GM21619 (cell line): ENCODE data around the gene PLPPR3.

Source experiments
- ATAC-seq: cut with Tn5 transposase; IDR thresholded peaks from one replicate; pipeline ENCODE4 v1.9.1; 2021; ENCODE audit not compliant: unreplicated experiment

PLPPR3 gene

GRCh38 chr19:810077-810855, 11.5 kb downstream of the PLPPR3 start:
- no peak for ATAC-seq

DNA sequence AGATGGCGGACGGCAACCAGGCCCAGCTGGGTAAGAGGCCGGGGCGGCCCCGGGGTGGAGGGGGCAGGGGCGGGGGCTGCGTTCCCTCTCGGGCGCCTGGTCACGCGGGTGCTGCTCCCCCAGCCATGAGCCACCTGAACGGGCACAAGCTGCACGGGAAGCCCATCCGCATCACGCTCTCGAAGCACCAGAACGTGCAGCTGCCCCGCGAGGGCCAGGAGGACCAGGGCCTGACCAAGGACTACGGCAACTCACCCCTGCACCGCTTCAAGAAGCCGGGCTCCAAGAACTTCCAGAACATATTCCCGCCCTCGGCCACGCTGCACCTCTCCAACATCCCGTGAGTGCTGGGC, 13.4 kb downstream of the PLPPR3 start:
- ATAC-seq, result no peak

DNA sequence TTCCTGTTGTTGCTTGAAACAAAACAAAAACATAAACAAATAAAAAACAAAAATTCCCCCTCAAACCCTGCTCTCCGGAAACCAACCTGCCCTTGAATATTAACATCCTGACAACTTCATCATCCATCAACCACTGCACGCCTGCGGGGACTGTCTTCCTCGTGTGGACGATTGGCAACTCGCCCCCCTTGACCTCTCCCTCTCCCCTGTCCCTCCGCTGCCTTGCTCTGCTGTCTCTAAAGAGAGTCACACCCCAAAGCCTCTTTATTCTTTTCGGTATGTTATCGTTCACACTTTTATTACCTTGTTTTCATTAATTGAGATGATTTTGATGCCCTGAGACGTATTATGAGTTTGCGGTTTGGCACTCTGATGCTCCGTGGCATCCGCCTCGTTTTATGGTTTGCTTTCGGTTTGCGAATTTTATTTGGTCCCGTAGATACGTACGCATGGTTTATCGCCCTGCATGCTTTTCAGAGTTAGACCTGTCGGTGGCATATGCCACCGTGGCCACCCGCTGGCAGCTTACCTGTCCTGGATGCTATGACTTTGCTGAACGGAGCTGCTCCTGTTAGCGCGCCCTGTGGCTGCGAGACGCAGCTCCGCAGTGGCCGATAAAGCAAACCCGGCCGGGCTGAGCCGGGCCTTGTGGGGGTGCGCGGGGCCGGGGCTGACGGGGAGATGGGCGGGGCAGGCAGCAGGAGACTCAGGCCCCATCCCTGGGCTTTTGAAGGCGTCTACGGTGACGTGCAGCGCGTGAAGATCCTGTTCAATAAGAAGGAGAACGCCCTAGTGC, 13.9 kb downstream of the PLPPR3 start:
- ATAC-seq, result no peak

DNA sequence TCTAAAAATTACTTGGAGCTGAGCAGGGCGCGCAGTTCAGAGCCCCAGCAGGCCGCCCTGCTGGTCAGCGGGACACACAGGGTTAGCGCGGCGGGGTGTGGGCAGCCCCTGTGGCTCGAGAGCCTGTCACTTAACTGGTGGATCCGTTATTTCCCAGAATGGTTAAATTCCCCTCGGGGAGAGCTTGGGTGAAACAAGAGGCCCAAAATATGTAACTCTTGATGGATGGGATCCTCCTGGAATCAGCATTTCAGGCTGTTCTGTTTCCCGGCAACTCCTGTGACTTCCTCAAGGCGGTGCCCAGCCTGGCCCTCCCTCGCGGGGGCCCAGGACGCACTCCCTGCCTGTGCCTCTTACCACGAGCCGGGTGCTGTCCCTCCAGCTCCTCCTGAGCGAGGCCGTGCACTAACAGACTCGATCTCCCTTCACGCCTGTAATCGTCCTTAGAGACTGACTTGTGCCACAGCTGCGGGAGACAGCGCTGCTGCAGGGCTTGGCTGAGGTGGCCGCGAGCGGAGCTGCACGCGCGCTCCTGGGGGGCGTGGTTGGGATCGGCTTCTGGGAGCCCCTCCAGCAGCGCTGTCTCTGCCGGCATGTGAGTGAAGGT, 14.8 kb downstream of the PLPPR3 start:
- ATAC-seq, result no peak

GRCh38 chr19:805600-806550, 15.9 kb downstream of the PLPPR3 start:
- ATAC-seq, result no peak

DNA sequence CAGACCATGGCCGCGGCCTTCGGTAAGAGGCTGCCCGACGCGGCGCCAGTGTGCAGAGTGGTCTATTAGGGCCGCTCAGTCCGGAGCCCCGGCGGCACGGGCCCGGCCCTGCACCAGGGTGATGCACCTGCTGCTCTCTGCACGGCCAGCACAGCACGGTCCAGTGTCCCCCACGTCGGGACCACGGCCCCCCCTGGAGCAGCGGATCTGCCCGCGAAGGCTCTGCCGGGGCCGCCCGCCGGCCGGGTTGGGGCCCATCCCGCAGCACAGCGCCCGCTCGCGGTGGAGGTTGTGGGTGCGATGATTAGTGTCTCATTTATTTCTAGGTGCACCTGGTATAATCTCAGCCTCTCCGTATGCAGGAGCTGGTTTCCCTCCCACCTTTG, 16.6 kb downstream of the PLPPR3 start:
- no peak for ATAC-seq

DNA sequence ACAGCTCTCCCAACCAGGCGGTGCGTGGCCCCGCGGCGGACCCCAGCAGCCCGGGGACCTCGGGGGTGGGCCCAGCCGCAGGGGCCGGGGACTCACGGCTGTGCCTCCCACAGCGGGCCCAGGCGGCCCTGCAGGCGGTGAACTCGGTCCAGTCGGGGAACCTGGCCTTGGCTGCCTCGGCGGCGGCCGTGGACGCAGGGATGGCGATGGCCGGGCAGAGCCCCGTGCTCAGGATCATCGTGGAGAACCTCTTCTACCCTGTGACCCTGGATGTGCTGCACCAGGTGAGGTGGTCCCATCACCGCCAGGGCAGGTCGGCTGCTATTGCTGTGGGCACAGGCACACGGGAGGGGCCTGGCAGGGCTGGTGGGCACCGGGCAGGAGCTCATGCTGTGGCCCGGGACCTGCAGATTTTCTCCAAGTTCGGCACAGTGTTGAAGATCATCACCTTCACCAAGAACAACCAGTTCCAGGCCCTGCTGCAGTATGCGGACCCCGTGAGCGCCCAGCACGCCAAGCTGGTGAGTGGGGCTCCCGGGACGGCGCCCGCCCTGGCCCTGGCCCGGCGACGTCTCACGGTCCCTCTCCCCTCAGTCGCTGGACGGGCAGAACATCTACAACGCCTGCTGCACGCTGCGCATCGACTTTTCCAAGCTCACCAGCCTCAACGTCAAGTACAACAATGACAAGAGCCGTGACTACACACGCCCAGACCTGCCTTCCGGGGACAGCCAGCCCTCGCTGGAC, 17.2 kb downstream of the PLPPR3 start:
- no peak for ATAC-seq

GRCh38 chr19:803686-804418, 17.9 kb downstream of the PLPPR3 start:
- ATAC-seq, result no peak

DNA sequence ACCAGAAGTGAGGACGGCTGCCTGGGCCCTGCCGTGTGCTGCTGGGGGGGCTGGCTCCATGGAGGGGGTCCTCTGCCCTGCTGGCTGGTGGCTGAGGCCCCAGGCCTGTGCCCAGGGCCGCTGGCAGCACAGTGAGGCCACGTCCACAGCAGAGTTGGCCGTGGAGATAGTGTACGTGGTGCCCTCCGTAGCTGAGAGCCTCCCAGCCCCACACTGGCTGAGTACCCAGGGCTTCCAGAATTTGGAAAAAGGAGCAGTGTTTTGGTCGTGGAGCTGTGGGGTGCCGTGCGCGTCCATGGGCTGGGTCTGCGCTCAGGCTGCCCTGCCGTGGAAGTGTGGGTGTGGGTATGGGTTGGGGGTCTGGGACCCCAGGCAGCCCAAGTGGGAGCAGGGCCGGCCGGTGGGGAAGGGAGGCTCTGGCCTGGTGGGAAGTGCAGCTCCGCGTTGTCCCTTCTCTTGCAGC, 18.6 kb downstream of the PLPPR3 start:
- ATAC-seq, result no peak

DNA sequence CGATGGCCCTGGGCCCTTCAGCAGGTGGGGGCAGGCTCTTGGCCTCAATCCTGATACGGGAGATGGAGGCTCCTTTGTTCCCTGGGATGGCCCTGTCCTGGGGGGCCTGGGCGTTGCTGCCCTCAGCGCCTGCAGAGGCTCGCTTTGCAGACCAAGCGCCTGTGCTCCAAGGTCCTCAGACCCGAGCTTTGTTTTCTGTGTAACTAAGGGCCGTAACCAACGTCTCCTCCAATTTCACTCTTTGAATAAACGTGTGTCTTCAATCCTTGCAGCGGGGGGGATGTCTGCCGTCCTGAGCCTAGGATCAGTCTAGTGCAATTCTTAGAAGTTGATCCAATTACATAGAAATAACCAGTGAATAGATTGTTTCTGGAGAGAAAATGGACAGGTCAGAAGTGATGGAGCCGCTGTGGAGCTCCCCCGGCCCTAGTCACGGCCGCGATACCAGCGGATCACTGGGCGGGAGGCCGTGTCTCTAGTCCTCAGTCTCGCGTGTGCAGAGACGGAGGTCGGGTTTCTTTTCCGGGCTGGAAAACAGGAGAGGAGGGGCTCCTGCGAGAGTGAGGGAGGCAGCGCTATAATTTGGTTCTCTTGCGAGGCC, 19.2 kb downstream of the PLPPR3 start:
- ATAC-seq, result no peak

DNA sequence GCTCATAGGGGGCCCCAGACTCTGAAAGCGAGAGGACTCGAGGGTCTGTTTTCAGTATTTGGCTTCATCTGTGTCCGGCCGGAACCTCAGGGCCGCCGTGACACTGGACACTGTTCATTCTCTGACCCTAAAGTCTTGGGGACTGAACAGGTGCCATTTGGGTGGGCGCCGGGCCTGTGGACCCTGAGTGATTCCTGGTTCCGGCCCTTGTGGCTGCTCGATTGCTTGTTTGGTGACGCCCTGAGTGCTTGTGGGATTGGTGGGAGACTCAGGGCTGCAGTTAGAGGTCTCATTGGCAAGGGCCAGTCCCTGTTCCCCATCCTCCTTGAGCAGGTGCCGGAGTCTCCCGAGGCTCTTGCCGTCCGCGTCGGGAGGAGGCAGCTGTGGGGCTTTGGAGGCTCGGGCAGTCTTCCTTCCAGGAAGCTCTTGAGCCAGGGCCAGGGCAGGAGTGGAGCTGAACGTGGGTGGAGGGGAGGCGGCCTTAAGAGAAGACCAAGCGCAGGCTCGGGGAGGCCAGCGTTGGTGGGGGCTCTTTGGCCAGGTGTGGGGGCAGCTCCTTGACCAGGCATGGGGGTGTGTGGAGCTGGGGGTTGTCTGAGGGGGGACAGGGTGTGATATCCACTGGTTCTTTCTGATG, 19.8 kb downstream of the PLPPR3 start:
- ATAC-seq, result no peak

- ATAC-seq, result no peak
These were observed 20.5 kb downstream of the PLPPR3 start for GRCh38 chr19:801030-801860.

DNA sequence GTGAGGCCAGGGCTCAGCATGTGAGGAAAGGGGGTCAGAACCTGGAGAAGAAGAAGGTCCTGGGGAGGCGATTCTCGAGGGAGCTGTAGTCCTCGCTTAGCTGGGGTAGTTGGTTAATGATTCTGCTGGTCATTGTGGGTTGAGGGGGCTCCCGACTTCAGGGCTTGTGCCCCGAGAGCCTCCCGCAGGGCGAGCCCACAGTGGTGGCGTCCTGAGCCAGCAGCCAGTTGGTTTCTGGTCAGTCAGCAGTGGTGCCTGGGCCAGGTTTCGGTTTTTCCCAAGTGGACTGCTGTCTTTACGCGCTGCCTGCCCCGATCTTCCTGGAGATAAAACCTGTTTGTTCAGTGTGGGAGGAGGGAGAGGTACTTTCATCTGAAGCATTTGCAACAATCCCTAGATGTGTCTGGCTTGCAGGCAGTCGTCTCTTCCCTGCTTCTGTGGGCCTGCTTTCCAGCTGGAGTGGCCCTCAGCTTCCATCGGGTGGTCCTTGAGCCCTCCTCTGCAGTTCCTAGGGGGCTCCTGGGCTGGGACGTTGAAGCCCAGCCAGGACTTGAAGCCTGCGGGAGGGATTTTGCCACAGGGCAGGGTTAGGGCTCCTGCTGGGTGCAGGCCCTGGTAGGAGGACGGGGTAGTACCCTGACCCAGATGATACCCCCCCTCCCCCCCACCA, 21.3 kb downstream of the PLPPR3 start:
- no peak for ATAC-seq

- ATAC-seq, result no peak
These were observed 22.5 kb downstream of the PLPPR3 start for GRCh38 chr19:799076-799881.

- no peak for ATAC-seq
These were observed 23.2 kb downstream of the PLPPR3 start for GRCh38 chr19:798415-799075.
